AG08396 (cell line): ENCODE data around the gene PHF21A.
"Not testable (repeated sequence)": the region's sequence is repeated elsewhere in the genome, so short reads cannot be mapped to it uniquely, and the experiment has no call there.

Source experiments
- DNase-seq: peaks from one replicate; pipeline ENCODE4 v3.0.0; 2012; ENCODE audit warnings: low spot score, mixed read lengths

The PHF21A gene

GRCh38 chr11:45982656-45983470 lies 138.4 kb downstream of the PHF21A start:
- peak; percentile 75 for DNase-seq

GRCh38 chr11:45981826-45982225 lies 139.4 kb downstream of the PHF21A start:
- not testable (repeated sequence) for DNase-seq

GRCh38 chr11:45974806-45975205 lies 146.4 kb downstream of the PHF21A start:
- DNase-seq, result no peak

GRCh38 chr11:45973601-45974000 lies 147.7 kb downstream of the PHF21A start:
- DNase-seq, result no peak

- DNase-seq, result no peak
These were observed 152.4 kb downstream of the PHF21A start for GRCh38 chr11:45968901-45969300.

GRCh38 chr11:45967506-45967905 lies 153.7 kb downstream of the PHF21A start:
- no peak for DNase-seq

- peak; percentile 74 for DNase-seq
These were observed 156.3 kb downstream of the PHF21A start for GRCh38 chr11:45964911-45965389.

- DNase-seq, result no peak
These were observed 159.5 kb downstream of the PHF21A start for GRCh38 chr11:45961751-45962240.

- DNase-seq, result no peak
These were observed 160.7 kb downstream of the PHF21A start for GRCh38 chr11:45960387-45961095.

- no peak for DNase-seq
These were observed 161.4 kb downstream of the PHF21A start for GRCh38 chr11:45959851-45960250.

GRCh38 chr11:45949992-45950407 lies 171.3 kb downstream of the PHF21A start:
- no peak for DNase-seq

- no peak for DNase-seq
These were observed 172.9 kb downstream of the PHF21A start for GRCh38 chr11:45948356-45948755.

GRCh38 chr11:45947885-45948284 lies 173.4 kb downstream of the PHF21A start:
- DNase-seq, result no peak

GRCh38 chr11:45945397-45945999 lies 175.8 kb downstream of the PHF21A start:
- no peak for DNase-seq

GRCh38 chr11:45942381-45942780 lies 178.9 kb downstream of the PHF21A start:
- DNase-seq, result no peak

GRCh38 chr11:45941285-45941684 lies 180.0 kb downstream of the PHF21A start:
- no peak for DNase-seq

- no peak for DNase-seq
These were observed 181.4 kb downstream of the PHF21A start for GRCh38 chr11:45939836-45940235.

- DNase-seq, result no peak
These were observed 183.3 kb downstream of the PHF21A start for GRCh38 chr11:45937916-45938315.

- no peak for DNase-seq
These were observed 184.7 kb downstream of the PHF21A start for GRCh38 chr11:45936511-45937054.

- DNase-seq, result no peak
These were observed 185.7 kb downstream of the PHF21A start for GRCh38 chr11:45935349-45936064.

- no peak for DNase-seq
These were observed 186.5 kb downstream of the PHF21A start for GRCh38 chr11:45934580-45935318.
